Natural killer cell (primary cell): ENCODE measurements around the gene MBD6. TPM values are rescaled to one million over a fixed set of nuclear protein-coding genes. Genes with fewer than 3 reads are reported as not detected.

Source experiments
- ATAC-seq, 3 donors: fragments of 150-1000 bp in 2 of 3; fragments of 200-7000 bp in 1 of 3; cut with Tn5 transposase; 1 replicate in 1 of 3; 2 replicates in 2 of 3; pipeline ENCODE4 v1.10.0; 2021; ENCODE audit warnings: mild to moderate bottlenecking in 2 of 3, moderate library complexity in 2 of 3
- DNase-seq, 2 donors: peaks; one replicate each; pipeline versions ENCODE4 v3.0.0 to v3.0.0-alpha.2; 2013 to 2021; ENCODE audit warnings: mixed read lengths in 1 of 2
- H3K27ac ChIP-seq: one replicate; pipeline ENCODE4 v1.5.1; 2013; ENCODE audit warnings: mild to moderate bottlenecking, low read length
- H3K27me3 ChIP-seq: one replicate; pipeline ENCODE4 v1.6.1; 2013; ENCODE audit warnings: low read length; ENCODE audit not compliant: control insufficient read depth, insufficient read depth
- H3K36me3 ChIP-seq: one replicate; pipeline ENCODE4 v1.6.1; 2013; ENCODE audit warnings: low read length; ENCODE audit not compliant: control insufficient read depth, insufficient read depth
- H3K4me1 ChIP-seq: one replicate; pipeline ENCODE4 v1.6.1; 2013; ENCODE audit warnings: low read length; ENCODE audit not compliant: control insufficient read depth, insufficient read depth
- H3K4me3 ChIP-seq: one replicate; pipeline ENCODE4 v1.5.1; 2013; ENCODE audit warnings: low read length
- H3K9me3 ChIP-seq: one replicate; pipeline ENCODE4 v1.6.1; 2013; ENCODE audit warnings: low read length; ENCODE audit not compliant: control insufficient read depth, insufficient read depth
- H3K27ac Mint-ChIP-seq, 2 donors: one replicate each; pipeline ENCODE4 v1.8.0; 2022; ENCODE audit warnings: mild to moderate bottlenecking in 2 of 2, mixed read lengths in 2 of 2, moderate library complexity in 1 of 2
- H3K27me3 Mint-ChIP-seq, 2 donors: one replicate each; pipeline ENCODE4 v1.8.0; 2022; ENCODE audit warnings: low read depth in 2 of 2, mixed read lengths in 2 of 2
- H3K36me3 Mint-ChIP-seq: one replicate; pipeline ENCODE4 v1.8.0; 2022; ENCODE audit warnings: mixed read lengths
- H3K4me1 Mint-ChIP-seq, 2 donors: one replicate each; pipeline ENCODE4 v1.8.0; 2022; ENCODE audit warnings: mixed read lengths in 2 of 2
- H3K4me3 Mint-ChIP-seq: one replicate; pipeline ENCODE4 v1.8.0; 2022; ENCODE audit warnings: mild to moderate bottlenecking, moderate library complexity, mixed read lengths
- H3K9me3 Mint-ChIP-seq, 2 donors: one replicate each; pipeline ENCODE4 v1.8.0; 2022; ENCODE audit warnings: mixed read lengths in 2 of 2
- WGBS: methylation state at CpG from one replicate; pipeline ENCODE4 v1.1.7; 2013; ENCODE audit warnings: missing lambda C conversion rate; ENCODE audit not compliant: insufficient coverage; 5-methylcytosine and 5-hydroxymethylcytosine counted together
- intact Hi-C: fragments of 100-400 bp; cut with micrococcal nuclease; formaldehyde crosslinking; loops from one replicate; pipeline ENCODE4 v1.14.2; 2022
- total RNA-seq, 4 donors: library from RNA; stranded (reverse); fragments of 120-200 nt in 1 of 4; gene quantifications; one replicate each; pipeline versions ENCODE4 v1.2.3 to v1.2.4, GENCODE V29; 2013 to 2022
- TF ChIP-seq, protein P1 (sequence below): fragments of 200-600 bp; IDR thresholded peaks from one replicate; pipeline ENCODE4 v1.8.0; 2022; ENCODE audit warnings: antibody characterized with exemption

MBD6 gene
- total RNA-seq, 3 donors from 2014 or later (not counting 1 experiment from before 2014, with no cell fraction given), result 130 to 142 (median 139) TPM

DNA sequence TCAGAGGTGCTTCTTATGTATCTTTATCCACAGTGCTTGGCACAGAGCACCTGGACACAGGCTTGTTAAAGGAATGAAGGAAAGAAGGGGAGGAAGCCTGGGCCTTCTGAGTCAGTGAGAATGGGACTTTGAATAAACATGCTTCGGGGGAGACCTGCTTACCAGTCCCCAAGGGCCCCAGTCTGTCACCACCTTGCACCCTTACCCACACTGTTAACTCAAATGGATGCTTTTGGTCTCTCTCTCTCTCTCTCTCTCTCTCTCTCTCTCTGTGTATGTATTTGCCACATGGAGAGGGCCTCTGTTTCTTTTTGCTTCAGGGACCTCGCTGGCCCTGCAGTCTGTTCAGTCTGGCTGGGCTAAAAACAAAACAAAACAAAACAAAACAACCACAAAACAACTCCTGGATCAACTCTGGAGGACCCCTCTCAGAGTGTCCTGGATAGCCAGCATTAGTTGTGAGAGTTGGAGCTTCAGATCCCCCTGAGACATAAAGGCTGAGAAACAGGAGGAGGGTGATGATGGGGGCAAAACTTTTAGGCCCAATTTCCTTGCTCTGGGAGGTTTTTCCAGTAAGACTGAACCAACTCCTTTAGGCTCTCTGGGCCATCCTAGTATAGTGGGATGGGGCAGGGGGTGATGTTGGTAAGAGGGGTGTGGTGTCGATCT, 29.1 kb downstream of the MBD6 start:
- Mint-ChIP-seq H3K9me3 (no peaks in the 10 kb centered on the region), H3K27me3 (peaks cover 19 to 37% of the 10 kb centered on the region in 2 donors), H3K4me1 (peaks cover 9 to 17% of the 10 kb centered on the region in 2 donors), H3K36me3 (no peaks in the 10 kb centered on the region), H3K4me3 (peak overlapping the region; percentile 29), H3K27ac (no peak overlapping the region)
- Histone ChIP-seq H3K4me3 (no peak overlapping the region), H3K36me3 (no peaks in the 10 kb centered on the region), H3K4me1 (peaks cover 14% of the 10 kb centered on the region), H3K9me3 (no peaks in the 10 kb centered on the region), H3K27ac (no peak overlapping the region), H3K27me3 (peaks cover 14% of the 10 kb centered on the region)
- intact Hi-C loops, result no loop called here
- TF ChIP-seq, protein P1, sequence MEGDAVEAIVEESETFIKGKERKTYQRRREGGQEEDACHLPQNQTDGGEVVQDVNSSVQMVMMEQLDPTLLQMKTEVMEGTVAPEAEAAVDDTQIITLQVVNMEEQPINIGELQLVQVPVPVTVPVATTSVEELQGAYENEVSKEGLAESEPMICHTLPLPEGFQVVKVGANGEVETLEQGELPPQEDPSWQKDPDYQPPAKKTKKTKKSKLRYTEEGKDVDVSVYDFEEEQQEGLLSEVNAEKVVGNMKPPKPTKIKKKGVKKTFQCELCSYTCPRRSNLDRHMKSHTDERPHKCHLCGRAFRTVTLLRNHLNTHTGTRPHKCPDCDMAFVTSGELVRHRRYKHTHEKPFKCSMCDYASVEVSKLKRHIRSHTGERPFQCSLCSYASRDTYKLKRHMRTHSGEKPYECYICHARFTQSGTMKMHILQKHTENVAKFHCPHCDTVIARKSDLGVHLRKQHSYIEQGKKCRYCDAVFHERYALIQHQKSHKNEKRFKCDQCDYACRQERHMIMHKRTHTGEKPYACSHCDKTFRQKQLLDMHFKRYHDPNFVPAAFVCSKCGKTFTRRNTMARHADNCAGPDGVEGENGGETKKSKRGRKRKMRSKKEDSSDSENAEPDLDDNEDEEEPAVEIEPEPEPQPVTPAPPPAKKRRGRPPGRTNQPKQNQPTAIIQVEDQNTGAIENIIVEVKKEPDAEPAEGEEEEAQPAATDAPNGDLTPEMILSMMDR, result no peak
- 96% methylated on average over 3 of the region's 3 CpGs for WGBS
- ATAC-seq (no peak), DNase-seq (no peak)

DNA sequence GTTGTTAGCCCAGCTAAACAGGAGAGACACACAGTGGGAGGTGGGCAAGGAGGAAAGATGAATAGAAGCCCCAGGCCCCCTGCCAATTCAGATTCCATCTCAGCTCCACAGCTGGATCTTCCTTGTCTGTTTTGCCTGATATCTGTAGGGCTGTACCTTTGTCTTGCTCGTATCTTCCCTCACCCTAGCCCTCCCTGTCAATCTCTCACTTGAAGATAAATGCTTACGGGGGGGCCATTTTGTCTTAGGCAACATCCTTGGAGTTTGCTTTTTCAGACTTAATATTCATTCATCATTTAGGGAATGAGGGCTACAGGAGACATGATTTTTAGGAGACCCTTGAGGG, 29.7 kb downstream of the MBD6 start:
- no peaks in the 10 kb centered on the region for H3K36me3 ChIP-seq
- peaks cover 10% of the 10 kb centered on the region for H3K4me1 ChIP-seq
- Mint-ChIP-seq H3K9me3 (no peaks in the 10 kb centered on the region), H3K27me3 (peaks cover 19 to 39% of the 10 kb centered on the region in 2 donors), H3K4me3 (no peak overlapping the region), H3K27ac (no peak overlapping the region), H3K4me1 (peaks cover 4 to 12% of the 10 kb centered on the region in 2 donors), H3K36me3 (no peaks in the 10 kb centered on the region)
- 94% methylated on average over 2 of the region's 2 CpGs for WGBS
- intact Hi-C loops, result no loop called here
- no peak overlapping the region for H3K27ac ChIP-seq
- H3K27me3 ChIP-seq, result peaks cover 14% of the 10 kb centered on the region
- DNase-seq, result no peak
- no peak for ATAC-seq
- TF ChIP-seq, protein P1, result no peak
- H3K4me3 ChIP-seq, result no peak overlapping the region
- H3K9me3 ChIP-seq, result no peaks in the 10 kb centered on the region

DNA sequence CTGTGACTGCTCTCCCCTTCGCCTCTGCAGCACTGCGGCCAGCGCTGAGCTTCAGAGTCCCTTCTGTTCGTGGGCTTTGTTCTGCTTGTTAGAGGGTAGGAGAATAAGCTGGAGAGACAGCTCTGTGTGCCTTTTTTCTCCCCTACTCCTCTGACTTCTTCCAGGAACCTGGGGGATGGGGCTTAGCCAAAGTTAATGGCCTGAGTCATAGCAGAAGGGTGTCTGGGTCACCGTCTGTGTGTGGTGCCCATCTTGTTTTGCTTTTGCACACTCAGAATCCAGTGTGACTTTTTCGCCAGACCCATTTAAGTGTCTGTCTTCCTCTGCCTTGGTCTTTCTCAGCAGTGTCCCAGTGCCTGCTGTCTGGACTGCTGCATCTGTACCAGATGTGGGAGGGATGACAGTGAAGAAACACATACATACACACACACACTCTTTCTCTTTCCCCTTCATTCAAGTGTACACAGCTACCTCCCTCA, 30.2 kb downstream of the MBD6 start:
- H3K27me3 Mint-ChIP-seq, result peaks cover 19 to 39% of the 10 kb centered on the region in 2 donors
- no peak overlapping the region for H3K27ac ChIP-seq
- no peak for DNase-seq
- TF ChIP-seq, protein P1, result no peak
- ATAC-seq, result no peak
- peaks cover 14% of the 10 kb centered on the region for H3K27me3 ChIP-seq
- 79% methylated on average over 4 of the region's 6 CpGs for WGBS
- no peak overlapping the region for H3K27ac Mint-ChIP-seq
- H3K9me3 ChIP-seq, result no peaks in the 10 kb centered on the region
- peaks cover 0 to 9% of the 10 kb centered on the region in 2 donors for H3K4me1 Mint-ChIP-seq
- no peaks in the 10 kb centered on the region for H3K36me3 Mint-ChIP-seq
- H3K9me3 Mint-ChIP-seq, result no peaks in the 10 kb centered on the region
- H3K36me3 ChIP-seq, result no peaks in the 10 kb centered on the region
- peaks cover 9% of the 10 kb centered on the region for H3K4me1 ChIP-seq
- no peak overlapping the region for H3K4me3 ChIP-seq
- H3K4me3 Mint-ChIP-seq, result no peak overlapping the region
- intact Hi-C loops, result no loop called here
